ENCODE results near the gene WEE1.

The WEE1 gene

DNA sequence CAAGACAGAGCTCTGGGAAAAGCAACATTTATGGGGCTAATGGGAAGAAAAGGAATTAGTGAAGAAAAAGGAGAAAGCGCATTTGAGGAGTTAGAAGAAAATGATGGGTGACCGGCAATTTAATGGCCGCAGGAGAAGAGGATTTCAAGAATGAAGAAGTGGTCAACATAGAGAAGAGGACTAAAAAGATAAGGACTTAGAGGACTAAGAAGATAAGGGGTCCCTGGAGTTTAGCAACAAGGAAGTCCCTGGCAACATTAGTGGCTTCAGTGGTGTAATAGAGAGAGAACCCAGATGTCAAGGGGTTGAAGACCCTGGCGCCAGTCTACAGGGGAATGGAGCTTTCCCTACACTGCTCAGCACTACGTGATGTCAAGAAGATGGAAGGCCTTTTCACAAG lies 32.3 kb downstream of the WEE1 start:
- TF ChIP-seq, protein P1, sequence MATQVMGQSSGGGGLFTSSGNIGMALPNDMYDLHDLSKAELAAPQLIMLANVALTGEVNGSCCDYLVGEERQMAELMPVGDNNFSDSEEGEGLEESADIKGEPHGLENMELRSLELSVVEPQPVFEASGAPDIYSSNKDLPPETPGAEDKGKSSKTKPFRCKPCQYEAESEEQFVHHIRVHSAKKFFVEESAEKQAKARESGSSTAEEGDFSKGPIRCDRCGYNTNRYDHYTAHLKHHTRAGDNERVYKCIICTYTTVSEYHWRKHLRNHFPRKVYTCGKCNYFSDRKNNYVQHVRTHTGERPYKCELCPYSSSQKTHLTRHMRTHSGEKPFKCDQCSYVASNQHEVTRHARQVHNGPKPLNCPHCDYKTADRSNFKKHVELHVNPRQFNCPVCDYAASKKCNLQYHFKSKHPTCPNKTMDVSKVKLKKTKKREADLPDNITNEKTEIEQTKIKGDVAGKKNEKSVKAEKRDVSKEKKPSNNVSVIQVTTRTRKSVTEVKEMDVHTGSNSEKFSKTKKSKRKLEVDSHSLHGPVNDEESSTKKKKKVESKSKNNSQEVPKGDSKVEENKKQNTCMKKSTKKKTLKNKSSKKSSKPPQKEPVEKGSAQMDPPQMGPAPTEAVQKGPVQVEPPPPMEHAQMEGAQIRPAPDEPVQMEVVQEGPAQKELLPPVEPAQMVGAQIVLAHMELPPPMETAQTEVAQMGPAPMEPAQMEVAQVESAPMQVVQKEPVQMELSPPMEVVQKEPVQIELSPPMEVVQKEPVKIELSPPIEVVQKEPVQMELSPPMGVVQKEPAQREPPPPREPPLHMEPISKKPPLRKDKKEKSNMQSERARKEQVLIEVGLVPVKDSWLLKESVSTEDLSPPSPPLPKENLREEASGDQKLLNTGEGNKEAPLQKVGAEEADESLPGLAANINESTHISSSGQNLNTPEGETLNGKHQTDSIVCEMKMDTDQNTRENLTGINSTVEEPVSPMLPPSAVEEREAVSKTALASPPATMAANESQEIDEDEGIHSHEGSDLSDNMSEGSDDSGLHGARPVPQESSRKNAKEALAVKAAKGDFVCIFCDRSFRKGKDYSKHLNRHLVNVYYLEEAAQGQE (IDR thresholded peaks at IDR 0.05; ENCODE audit: insufficient replicate concordance, low read depth): no peak
- no peak for DNase-seq (ENCODE audit: low read depth in 1 of 2, low spot score in 1 of 2)
- Histone ChIP-seq H3K4me3 (replicated peaks; ENCODE audit: insufficient read depth, low read length) (no peak overlapping the region), H3K27ac (replicated peaks) (no peak overlapping the region), H3K27me3 (ENCODE audit: insufficient read depth, poor library complexity, severe bottlenecking) (no peaks in the 10 kb centered on the region)

DNA sequence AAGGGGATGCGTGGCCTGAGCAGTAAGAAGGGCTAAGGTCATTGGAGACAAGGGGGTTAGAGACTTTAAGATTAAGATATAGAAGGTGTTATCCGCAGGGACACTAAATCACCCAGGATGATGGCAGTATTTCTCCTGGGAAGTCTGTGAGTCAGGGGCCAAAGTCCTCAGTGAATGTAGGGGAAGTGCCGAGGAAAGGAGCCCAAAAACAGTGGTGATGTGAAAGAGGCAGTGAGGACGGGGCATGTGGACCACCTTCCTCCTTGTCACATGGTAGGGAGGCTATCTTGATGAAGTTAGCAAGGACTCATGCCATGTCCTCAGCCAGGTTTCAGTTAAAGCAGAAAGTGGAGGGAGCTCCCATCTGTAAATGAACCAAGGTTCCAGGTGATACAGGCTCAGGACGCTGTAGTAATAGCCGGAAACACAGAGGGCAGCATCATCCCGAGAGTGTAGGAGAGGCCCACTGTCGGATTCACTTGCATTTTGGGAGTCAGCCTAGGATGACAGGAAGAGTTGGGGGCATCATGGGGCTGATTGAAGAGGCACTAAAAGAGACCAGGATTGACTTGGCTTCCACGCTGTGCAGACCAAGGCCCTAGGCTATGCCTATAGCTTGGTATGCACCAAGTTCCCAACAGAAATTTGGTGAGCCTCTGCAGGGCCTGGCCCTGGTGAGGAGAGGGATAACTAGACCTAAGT lies 33.5 kb downstream of the WEE1 start:
- no peak overlapping the region for H3K27ac ChIP-seq (replicated peaks)
- no peaks in the 10 kb centered on the region for H3K27me3 ChIP-seq (ENCODE audit: insufficient read depth, poor library complexity, severe bottlenecking)
- TF ChIP-seq GABPA (IDR thresholded peaks at IDR 0.05; ENCODE audit: low read depth): no peak
- TF ChIP-seq, protein P2, sequence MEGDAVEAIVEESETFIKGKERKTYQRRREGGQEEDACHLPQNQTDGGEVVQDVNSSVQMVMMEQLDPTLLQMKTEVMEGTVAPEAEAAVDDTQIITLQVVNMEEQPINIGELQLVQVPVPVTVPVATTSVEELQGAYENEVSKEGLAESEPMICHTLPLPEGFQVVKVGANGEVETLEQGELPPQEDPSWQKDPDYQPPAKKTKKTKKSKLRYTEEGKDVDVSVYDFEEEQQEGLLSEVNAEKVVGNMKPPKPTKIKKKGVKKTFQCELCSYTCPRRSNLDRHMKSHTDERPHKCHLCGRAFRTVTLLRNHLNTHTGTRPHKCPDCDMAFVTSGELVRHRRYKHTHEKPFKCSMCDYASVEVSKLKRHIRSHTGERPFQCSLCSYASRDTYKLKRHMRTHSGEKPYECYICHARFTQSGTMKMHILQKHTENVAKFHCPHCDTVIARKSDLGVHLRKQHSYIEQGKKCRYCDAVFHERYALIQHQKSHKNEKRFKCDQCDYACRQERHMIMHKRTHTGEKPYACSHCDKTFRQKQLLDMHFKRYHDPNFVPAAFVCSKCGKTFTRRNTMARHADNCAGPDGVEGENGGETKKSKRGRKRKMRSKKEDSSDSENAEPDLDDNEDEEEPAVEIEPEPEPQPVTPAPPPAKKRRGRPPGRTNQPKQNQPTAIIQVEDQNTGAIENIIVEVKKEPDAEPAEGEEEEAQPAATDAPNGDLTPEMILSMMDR (IDR thresholded peaks at IDR 0.05; ENCODE audit: insufficient read depth, low read length): no peak
- no peak for TF ChIP-seq POLR2AphosphoS5 (IDR thresholded peaks at IDR 0.05; ENCODE audit: low read depth)
- TF ChIP-seq, protein P1 (IDR thresholded peaks at IDR 0.05; ENCODE audit: insufficient replicate concordance, low read depth): no peak
- no peak for TF ChIP-seq SPI1 (IDR thresholded peaks at IDR 0.05; ENCODE audit: borderline replicate concordance, low read depth)
- no peak for DNase-seq (ENCODE audit: low read depth in 1 of 2, low spot score in 1 of 2)
- H3K4me3 ChIP-seq (replicated peaks; ENCODE audit: insufficient read depth, low read length): no peak overlapping the region

DNA sequence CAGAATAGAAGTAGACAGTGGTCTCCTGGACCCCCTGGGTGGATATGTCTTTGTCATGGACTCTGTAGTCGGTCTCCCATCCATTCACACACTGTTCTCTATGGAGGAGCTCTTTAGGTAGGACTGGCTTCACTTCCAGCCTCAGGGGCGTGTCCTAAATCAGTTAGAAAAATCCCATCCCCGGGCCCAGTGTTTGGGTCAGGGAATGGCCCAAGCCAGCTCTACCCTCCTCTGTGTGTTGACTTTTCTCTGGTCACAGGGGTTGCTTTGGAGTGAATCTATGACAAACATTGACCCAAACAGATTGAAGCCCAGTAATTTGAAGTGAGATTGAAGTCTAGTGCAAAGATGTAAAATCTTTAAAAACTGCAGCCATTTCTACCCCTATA lies 34.0 kb downstream of the WEE1 start:
- H3K27ac ChIP-seq (replicated peaks): no peak overlapping the region
- no peaks in the 10 kb centered on the region for H3K27me3 ChIP-seq (ENCODE audit: insufficient read depth, poor library complexity, severe bottlenecking)
- DNase-seq (ENCODE audit: low read depth in 1 of 2, low spot score in 1 of 2): no peak
- TF ChIP-seq POLR2AphosphoS5 (IDR thresholded peaks at IDR 0.05; ENCODE audit: low read depth): no peak
- TF ChIP-seq, protein P2 (IDR thresholded peaks at IDR 0.05; ENCODE audit: insufficient read depth, low read length): no peak
- no peak for TF ChIP-seq GABPA (IDR thresholded peaks at IDR 0.05; ENCODE audit: low read depth)
- TF ChIP-seq, protein P1 (IDR thresholded peaks at IDR 0.05; ENCODE audit: insufficient replicate concordance, low read depth): no peak
- TF ChIP-seq SPI1 (IDR thresholded peaks at IDR 0.05; ENCODE audit: borderline replicate concordance, low read depth): no peak
- no peak overlapping the region for H3K4me3 ChIP-seq (replicated peaks; ENCODE audit: insufficient read depth, low read length)
